ENCODE results near the gene ACOX3. TPM values are rescaled to one million over a fixed set of nuclear protein-coding genes. Genes with fewer than 3 reads are reported as not detected.

ACOX3 gene
- total RNA-seq, 6 experiments from 2014 or later: 18.6 to 23.2 (median 19.9) TPM

GRCh38 chr4:8464381-8464780 lies 23.9 kb upstream of the ACOX3 start:
- Mint-ChIP-seq H3K36me3 (ENCODE audit: low read depth) (peaks cover 9% of the 10 kb centered on the region; the same call in 1 of the 2 replicates), H3K4me1 (ENCODE audit: low read depth) (peaks cover 9% of the 10 kb centered on the region), H3K27me3 (ENCODE audit: insufficient read depth) (no peaks in the 10 kb centered on the region; the same call in none of the 2 replicates), H3K27ac (no peak overlapping the region), H3K4me3 (no peak overlapping the region), H3K9me3 (no peaks in the 10 kb centered on the region)
- no peak for TF ChIP-seq CTCF (IDR thresholded peaks at IDR 0.05)
- no peak for DNase-seq

- Mint-ChIP-seq H3K36me3 (ENCODE audit: low read depth) (peaks cover 4% of the 10 kb centered on the region; the same call in 1 of the 2 replicates), H3K4me1 (ENCODE audit: low read depth) (peaks cover 9% of the 10 kb centered on the region), H3K4me3 (no peak overlapping the region), H3K27ac (no peak overlapping the region), H3K27me3 (ENCODE audit: insufficient read depth) (no peaks in the 10 kb centered on the region; the same call in 1 of the 2 replicates), H3K9me3 (no peaks in the 10 kb centered on the region)
- no peak for DNase-seq
- TF ChIP-seq CTCF (IDR thresholded peaks at IDR 0.05): no peak
These were observed 23.3 kb upstream of the ACOX3 start for GRCh38 chr4:8463811-8464210.

GRCh38 chr4:8461616-8462015 lies 21.1 kb upstream of the ACOX3 start:
- H3K4me3 Mint-ChIP-seq: no peak overlapping the region
- H3K27ac Mint-ChIP-seq: no peak overlapping the region

GRCh38 chr4:8461086-8461485 lies 20.6 kb upstream of the ACOX3 start:
- H3K36me3 Mint-ChIP-seq (ENCODE audit: low read depth): peaks cover 10% of the 10 kb centered on the region; the same call in 1 of the 2 replicates
- no peak overlapping the region for H3K4me3 Mint-ChIP-seq
- TF ChIP-seq CTCF (IDR thresholded peaks at IDR 0.05): no peak
- H3K27me3 Mint-ChIP-seq (ENCODE audit: insufficient read depth): no peaks in the 10 kb centered on the region; the same call in 1 of the 2 replicates
- H3K4me1 Mint-ChIP-seq (ENCODE audit: low read depth): peaks cover 9% of the 10 kb centered on the region
- H3K9me3 Mint-ChIP-seq: no peaks in the 10 kb centered on the region
- no peak overlapping the region for H3K27ac Mint-ChIP-seq
- no peak for DNase-seq

More at GRCh38 chr4:8461616-8462015, 21.1 kb upstream of the ACOX3 start:
- peaks cover 9% of the 10 kb centered on the region for H3K4me1 Mint-ChIP-seq (ENCODE audit: low read depth)
- DNase-seq: no peak
- H3K9me3 Mint-ChIP-seq: no peaks in the 10 kb centered on the region
- no peak for TF ChIP-seq CTCF (IDR thresholded peaks at IDR 0.05)
- H3K36me3 Mint-ChIP-seq (ENCODE audit: low read depth): peaks cover 10% of the 10 kb centered on the region; the same call in 1 of the 2 replicates
- H3K27me3 Mint-ChIP-seq (ENCODE audit: insufficient read depth): no peaks in the 10 kb centered on the region; the same call in 1 of the 2 replicates

GRCh38 chr4:8459867-8460445 lies 19.4 kb upstream of the ACOX3 start:
- H3K9me3 Mint-ChIP-seq: no peaks in the 10 kb centered on the region
- H3K27me3 Mint-ChIP-seq (ENCODE audit: insufficient read depth): no peaks in the 10 kb centered on the region; the same call in 1 of the 2 replicates
- H3K27ac Mint-ChIP-seq: no peak overlapping the region
- DNase-seq: no peak
- H3K4me3 Mint-ChIP-seq: no peak overlapping the region
- H3K4me1 Mint-ChIP-seq (ENCODE audit: low read depth): peaks cover 9% of the 10 kb centered on the region
- no peak for TF ChIP-seq CTCF (IDR thresholded peaks at IDR 0.05)
- H3K36me3 Mint-ChIP-seq (ENCODE audit: low read depth): peaks cover 6% of the 10 kb centered on the region; the same call in 1 of the 2 replicates

Measured in HFFc6 (cell line).